NCI-H446 (cell line): Measurements from ENCODE around the gene TAF5L.
"Not testable (repeated sequence)": the region's sequence is repeated elsewhere in the genome, so short reads cannot be mapped to it uniquely, and the experiment has no call there.

Experiments used
- DNase-seq, 2 experiments: peaks; one replicate each; lab custom pipeline; 2025; lab: John Stamatoyannopoulos, UW

Gene TAF5L

GRCh38 chr1:229567109-229567868 is 58.6 kb downstream of the TAF5L start:
- no peak for DNase-seq

DNA sequence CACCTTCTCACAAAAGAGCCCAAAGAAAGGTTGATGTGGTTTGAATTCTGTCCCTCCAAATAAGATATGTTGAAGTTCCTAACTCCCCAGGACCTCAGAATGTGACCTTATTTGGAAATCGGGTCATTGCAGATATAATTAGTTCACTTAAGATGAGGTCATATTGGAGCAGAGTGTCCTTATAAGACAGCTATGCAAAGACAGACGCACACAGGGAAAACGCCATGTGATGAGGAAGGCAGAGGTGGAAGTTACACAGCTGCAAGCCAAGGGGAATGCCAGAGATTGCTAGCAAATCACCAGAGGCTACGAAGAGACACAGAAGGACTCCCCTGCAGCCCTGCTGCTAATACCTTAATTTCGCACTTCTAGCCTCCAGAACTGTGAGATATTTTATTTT is 62.2 kb downstream of the TAF5L start:
- no peak for DNase-seq

- DNase-seq, result no peak
These were observed 62.7 kb downstream of the TAF5L start for GRCh38 chr1:229563241-229563640.

DNA sequence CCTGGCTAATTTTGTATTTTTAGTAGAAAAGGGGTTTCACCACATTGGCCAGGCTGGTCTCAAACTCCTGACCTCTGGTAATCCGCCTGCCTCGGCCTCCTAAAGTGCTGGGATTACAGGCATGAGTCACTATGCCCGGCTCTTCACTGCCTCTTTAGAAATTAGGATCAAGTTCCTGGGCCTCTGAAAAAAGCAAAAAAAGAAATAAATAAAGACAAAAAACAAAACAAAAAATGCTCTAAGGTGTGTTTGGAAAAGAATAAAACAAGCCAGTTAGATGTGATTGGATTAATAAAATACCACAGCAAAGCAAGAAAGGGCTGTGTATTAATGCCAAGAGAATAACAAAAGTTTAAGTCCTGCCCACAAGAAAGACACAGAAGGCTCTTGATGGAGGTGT is 63.2 kb downstream of the TAF5L start:
- no peak for DNase-seq

DNA sequence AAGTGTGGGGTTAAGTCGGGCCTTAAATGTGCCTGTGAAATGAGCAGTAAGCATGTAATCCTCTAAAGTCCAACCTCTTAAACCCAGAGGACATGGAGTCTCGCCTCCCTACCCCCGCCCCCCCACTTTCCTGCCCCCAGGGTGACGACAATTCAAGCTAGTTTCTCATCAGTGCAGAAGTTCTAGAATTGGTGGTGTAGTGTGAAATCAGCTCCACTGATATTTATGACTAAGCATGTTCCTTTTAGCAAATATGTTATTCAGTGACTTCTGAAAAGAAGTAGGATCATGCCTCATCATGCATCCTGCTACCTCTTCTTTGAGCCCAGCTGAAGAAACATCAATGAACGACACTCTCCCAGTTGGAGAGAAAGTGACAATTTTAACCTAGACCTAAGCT is 64.8 kb downstream of the TAF5L start:
- no peak for DNase-seq

DNA sequence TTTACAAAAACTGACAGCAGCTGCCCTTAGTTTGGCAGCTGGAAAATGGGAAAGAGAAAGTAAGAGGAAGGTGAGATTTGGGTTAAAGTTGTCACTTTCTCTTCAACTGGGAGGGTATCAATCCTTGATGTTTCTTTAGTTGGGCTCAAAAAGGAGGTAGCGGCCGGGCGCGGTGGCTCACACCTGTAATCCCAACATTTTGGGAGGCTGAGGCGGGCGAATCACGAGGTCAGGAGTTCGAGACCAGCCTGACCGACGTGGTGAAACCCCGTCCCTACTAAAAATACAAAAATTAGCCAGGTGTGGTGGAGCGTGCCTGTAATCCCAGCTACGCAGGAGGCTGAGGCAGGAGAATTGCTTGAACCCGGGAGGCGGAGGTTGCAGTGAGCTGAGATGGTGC is 65.8 kb downstream of the TAF5L start:
- DNase-seq, result not testable (repeated sequence)

DNA sequence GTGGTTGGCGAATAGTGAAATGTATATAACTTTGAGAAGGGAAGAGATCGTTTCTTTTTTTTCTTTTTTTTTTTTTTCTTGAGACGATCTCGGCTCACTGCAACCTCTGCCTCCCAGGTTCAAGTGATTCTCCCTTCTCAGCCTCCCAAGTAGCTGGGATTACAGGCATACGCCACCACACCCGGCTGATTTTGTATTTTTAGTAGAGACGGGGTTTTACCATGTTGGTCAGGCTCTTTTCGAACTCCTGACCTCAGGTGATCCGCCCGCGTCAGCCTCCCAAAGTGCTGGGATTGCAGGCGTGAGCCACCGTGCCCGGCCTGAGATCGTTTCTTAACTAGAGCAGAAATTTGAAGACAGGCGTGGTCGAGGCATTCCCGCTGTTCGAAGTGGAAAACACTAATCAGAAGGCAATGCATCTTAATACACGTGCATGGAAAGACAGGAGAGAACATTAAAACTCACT is 66.6 kb downstream of the TAF5L start:
- not testable (repeated sequence) for DNase-seq

DNA sequence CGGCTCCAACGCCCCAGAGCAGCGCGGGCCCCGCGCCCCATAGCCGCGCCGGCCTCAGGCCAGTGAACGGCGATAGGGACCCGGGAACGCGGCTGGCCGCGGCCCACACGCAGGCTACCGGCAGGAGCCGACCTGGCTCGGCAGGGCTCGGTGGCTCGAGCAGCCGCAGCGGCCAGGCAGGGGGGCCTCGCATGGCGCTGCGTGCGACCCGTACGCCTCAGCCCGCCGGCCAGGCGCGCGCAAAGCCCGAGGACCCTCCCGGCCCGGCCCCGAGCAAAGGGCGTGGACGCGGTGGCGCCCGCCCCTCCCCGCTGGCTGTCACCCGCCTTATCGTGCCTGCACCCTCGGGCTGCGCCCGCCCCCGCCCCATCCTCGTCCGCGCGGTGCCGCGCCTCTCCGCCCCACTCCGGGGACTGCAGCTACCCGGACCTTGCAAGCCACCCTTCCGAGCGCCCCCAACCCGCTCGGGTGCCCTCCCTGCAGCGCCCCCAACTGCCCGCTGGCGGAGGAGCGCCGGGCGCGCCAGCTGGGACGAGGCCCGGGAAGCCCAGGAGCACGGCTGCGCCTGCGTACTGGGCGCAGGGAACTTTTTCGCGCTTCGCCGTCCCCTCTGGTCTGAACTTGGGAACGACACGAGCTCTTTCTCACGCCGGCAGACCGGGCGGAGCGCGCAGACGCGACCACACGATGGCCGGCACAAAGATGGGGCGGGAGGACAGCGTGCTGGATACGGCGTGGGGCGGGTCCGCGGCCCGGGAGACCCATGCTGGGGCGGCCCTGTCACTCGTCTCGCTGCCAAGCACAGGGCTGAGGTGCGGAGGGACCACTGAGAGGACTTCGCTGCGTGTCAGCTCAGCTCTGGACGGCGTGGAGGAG is 67.2 kb downstream of the TAF5L start, which contains the start of gene ABCB10:
ABCB10 (minus strand) TSS at position 248 of the 876 bp plus-strand sequence; CDS start at position 193, 55 bp downstream.
- peak; percentile 96 to 99 for DNase-seq

- peak in 1 of 2 experiments; percentile 26 for DNase-seq
These were observed 68.0 kb downstream of the TAF5L start for GRCh38 chr1:229557913-229558414.

GRCh38 chr1:229557200-229557850 is 68.6 kb downstream of the TAF5L start:
- DNase-seq, result no peak

DNA sequence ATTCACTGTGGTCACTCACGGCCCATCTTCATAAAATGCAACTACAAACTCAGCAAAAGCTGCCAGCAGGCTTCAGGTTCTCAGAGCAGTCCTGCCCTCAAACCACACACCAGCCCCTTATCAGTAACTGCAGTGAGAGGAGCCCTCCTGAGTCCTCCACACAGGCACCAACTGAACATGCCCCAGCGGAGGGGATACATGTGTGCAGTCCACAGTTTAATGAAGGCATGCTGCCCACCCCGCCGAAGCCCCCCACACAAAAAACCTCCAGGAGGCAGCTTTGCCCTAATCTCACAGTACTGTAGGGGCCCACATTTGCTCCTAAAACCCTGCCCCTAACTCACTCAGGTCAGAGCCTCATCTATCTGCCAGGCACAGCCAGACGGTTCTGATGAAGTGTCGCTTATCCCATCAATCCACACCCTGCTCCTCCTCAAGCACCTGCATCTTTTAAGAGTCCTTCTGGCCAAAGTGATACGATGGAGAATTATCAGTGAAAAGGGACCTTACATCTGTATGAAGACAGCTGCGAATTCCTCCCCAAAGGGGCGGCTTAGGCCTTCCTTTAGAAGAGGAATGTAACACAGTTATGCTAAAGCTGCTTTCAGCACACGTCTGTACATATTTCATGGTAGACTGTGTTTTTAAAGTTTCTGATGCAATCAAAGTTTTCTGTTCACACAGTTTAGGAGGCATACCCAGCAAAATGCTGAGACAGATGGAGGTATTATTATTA is 70.9 kb downstream of the TAF5L start:
- no peak for DNase-seq

DNA sequence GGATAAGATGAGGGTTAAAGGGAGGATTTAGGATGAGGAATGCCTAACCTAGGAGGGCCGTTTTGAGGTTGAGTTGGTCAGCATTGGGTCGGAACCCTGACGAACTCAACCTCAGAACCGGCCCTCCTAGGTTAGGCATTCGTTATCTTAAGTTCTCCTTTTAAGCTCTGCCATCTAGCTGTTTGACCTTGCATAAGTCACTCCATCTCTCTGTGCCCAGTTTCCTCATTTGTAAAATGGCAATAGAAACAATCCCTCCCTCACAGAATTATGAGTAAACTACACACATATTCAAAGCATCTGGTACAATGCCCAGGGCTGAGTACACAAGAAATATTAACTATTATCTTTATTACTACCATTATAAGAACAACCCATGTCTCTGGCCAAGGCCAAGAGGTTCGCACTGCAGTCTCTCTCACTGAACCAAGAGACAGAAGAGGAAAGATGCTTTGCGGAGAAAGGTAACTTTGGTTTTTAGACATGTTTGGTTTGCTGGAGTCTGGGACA is 72.2 kb downstream of the TAF5L start:
- DNase-seq, result no peak

DNA sequence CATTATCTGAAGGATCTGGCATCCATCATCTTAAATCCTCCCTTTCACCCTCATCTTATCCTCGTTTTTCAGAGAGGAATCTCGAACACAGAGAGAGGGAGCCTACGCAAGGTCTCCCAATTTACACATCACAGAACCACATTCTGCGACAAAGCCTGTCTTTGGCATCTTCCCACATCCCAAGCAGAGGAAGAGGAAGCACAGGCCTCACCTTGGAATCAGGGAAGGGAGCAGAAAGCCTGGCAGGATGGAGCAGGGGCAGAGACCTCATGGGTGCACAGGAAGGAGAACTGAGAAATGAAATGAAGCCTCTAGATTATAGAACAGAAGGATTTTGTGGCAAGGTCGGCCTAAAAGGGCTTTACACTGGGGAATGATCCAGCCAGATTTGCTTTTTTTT is 73.2 kb downstream of the TAF5L start:
- DNase-seq, result no peak

DNA sequence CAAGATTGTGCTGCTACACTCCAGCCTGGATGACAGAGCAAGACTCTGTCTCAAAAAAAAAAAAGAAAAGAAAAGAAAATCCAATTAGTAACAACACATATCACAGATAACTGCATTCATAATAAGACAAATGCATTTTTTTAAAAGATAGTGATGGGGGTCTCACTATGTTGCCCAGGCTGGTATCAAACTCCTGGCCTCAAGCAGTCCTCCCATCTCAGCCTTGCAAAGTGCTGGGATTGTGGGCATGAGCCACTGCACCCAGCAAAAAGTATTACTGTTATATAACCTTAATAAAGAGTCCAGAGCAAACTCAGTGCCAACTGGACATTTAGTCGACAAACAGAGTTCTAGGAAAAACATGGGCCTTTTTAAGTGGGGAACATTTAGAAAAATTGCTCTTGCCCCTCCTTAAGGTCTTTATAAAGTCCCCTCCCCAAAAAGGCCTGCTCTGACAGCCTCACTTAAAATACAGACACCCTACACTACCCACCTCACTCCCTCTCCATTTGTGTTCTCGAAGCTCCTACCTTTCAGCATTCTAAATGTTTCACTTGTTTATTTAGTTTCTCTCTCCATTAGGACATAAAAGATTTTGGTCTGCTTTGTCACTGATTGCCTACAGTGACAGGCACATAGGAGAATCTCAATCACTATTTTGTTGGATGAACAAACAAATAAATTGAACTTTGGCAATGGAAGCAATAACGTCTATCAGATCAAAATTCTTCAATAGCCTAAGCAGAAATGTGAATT is 74.9 kb downstream of the TAF5L start:
- DNase-seq, result no peak

DNA sequence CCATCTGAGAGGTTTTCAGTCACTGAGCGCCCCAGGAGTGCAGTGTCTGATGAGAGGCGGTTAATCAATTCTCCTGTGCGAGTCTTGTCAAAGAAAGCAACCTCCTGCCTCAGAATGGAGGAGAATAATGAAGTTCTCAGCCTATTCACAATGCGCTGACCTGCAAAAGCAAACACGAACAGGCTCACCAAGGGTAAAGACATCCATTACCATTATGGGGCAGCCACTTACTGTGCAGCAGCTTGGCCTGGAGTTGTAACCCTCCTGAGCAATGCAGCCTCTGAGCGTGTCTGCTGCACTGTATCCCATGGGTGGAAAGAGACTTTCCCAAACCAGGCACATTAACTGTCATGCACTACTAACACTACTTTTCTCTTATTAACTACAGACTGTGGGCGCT is 78.4 kb downstream of the TAF5L start:
- DNase-seq, result no peak

DNA sequence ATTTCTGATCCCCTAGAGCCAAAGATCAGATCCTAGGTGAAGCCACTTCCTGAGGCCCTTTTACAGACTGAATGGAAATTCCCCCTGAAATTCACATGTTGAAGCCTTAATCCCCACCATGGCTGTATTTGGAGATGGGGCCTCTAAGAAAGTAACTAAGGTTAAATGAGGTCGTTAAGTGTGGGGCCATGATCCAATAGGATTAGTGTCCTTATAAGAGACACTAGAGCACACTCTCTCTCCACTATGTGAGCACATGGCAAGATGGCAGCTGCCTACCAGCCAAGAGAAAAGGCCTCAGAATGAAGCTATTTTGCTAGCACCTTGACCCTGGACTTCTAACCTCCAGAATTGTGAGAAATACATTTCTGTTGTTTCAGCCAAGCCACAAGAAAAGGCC is 81.3 kb downstream of the TAF5L start:
- DNase-seq, result no peak
